ENCODE data around the gene B3GNT9. TPM values are rescaled to one million over a fixed set of nuclear protein-coding genes. Genes with fewer than 3 reads are reported as not detected.

Gene B3GNT9
- polyA plus RNA-seq, 1 of the 3 experiments (the other 2 are of a cell fraction) = 9.9 TPM

DNA sequence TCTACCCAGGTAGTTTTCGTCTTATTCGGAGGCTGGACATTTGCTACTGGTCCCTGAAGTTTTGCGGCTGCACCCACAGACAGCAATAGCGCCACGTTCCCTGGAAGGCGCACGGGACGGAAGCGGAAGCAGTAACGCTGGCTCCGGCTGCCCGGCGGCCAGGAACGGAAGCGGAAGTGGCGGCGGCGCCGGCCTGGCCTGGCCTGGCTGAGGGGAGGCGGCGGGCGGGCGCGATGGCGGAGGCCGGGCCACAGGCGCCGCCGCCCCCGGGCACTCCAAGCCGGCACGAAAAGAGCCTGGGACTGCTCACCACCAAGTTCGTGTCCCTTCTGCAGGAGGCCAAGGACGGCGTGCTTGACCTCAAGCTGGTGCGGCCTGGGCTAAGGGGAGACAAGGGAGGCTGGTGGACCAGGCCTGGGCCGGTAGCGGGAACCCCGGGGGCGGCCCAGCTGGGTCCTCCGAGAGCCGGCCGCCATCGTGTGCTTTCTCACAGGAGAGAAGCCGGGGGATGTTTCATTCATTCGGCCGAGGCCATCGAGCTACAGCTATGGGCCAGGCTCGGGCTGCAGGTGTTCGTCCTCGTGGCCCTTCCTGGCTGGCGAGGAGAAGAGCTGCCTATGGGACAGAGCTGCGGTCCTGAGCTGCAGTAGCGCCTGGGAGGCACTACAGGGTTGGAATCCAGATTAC lies 41.3 kb upstream of the B3GNT9 start, which contains the start of gene E2F4 (continued):
- TF ChIP-seq FOSL2 (IDR thresholded peaks at IDR 0.05; ENCODE audit: borderline replicate concordance, low read depth) (no peak), RFX5 (IDR thresholded peaks at IDR 0.05; ENCODE audit: low read length) (0 out of 2 replicates have a peak, but pooled peaks have one; percentile 18), TAF1 (IDR thresholded peaks at IDR 0.05; ENCODE audit: borderline replicate concordance, low read depth, low read length) (peak; percentile 65; the same call in 1 of the 2 replicates), ELF1 (IDR thresholded peaks at IDR 0.05) (peak; percentile 96), MEF2A (IDR thresholded peaks at IDR 0.05; ENCODE audit: borderline replicate concordance, low read depth) (no peak)
- TF ChIP-seq, protein P1, sequence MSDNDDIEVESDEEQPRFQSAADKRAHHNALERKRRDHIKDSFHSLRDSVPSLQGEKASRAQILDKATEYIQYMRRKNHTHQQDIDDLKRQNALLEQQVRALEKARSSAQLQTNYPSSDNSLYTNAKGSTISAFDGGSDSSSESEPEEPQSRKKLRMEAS (IDR thresholded peaks at IDR 0.05; ENCODE audit: low read depth) = peak; percentile 83
- TF ChIP-seq, protein P2, sequence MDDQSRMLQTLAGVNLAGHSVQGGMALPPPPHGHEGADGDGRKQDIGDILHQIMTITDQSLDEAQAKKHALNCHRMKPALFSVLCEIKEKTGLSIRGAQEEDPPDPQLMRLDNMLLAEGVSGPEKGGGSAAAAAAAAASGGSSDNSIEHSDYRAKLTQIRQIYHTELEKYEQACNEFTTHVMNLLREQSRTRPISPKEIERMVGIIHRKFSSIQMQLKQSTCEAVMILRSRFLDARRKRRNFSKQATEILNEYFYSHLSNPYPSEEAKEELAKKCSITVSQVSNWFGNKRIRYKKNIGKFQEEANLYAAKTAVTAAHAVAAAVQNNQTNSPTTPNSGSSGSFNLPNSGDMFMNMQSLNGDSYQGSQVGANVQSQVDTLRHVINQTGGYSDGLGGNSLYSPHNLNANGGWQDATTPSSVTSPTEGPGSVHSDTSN (IDR thresholded peaks at IDR 0.05) = peak; percentile 30; the same call in 1 of the 2 replicates
- TF ChIP-seq, protein P3, sequence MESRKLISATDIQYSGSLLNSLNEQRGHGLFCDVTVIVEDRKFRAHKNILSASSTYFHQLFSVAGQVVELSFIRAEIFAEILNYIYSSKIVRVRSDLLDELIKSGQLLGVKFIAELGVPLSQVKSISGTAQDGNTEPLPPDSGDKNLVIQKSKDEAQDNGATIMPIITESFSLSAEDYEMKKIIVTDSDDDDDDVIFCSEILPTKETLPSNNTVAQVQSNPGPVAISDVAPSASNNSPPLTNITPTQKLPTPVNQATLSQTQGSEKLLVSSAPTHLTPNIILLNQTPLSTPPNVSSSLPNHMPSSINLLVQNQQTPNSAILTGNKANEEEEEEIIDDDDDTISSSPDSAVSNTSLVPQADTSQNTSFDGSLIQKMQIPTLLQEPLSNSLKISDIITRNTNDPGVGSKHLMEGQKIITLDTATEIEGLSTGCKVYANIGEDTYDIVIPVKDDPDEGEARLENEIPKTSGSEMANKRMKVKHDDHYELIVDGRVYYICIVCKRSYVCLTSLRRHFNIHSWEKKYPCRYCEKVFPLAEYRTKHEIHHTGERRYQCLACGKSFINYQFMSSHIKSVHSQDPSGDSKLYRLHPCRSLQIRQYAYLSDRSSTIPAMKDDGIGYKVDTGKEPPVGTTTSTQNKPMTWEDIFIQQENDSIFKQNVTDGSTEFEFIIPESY (IDR thresholded peaks at IDR 0.05; ENCODE audit: borderline replicate concordance, low read depth) = no peak

DNA sequence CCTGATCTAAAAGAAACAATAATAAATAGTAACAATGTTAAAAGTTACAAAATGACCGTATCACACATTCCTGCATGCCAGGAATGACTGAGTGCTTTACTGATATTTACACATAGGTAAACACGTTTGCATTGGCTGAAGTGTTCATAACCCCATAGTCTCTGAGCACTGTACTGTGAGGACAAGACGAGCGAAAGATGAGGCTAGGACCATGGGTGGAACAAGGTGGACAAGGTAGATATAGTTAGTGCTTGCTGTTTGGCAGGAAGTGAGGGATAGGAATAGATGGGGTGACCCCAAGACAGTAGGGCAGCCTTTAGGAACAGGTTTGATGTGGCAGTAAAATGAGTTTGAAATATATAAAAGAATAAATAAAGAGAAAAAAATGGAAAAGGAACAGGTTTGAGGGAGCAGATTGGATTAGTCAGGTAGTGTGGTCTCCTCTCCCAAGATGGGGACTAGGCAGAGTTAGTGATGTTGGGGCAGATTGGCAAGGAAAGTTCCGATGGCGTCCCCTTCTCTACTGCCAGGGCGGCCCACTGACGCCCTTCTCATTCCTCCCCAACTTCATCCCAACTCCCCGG lies 40.7 kb upstream of the B3GNT9 start:
- DNase-seq = no peak
- ChIA-PET POLR2A (interaction anchor here (1.3 kb wide), 1 partner anchor 35 kb away, joined by 4 read pairs; the partner anchor contains the start of gene TMEM208), CTCF (interaction anchor here (2.5 kb wide), 1 partner anchor 36 kb away, joined by 9 read pairs; no protein-coding TSS in a partner anchor)
- H3K27me3 ChIP-seq (ENCODE audit: insufficient read depth) = no peaks in the 10 kb centered on the region
- H3F3A ChIP-seq (replicated peaks; ENCODE audit: insufficient read depth) = peaks cover 24% of the 10 kb centered on the region
- H3K9me2 ChIP-seq = no peaks in the 10 kb centered on the region
- peaks cover 15 to 25% of the 10 kb centered on the region in 2 experiments; a peak in 3 of 4 replicates for H3K4me1 ChIP-seq (ENCODE audit: control insufficient read depth in 1 of 2, insufficient read depth in 2 of 2, low read depth in 1 of 2, low read length in 1 of 2)
- H3K9ac ChIP-seq = no peak overlapping the region
- 28% methylated on average over 9 of the region's 9 CpGs for WGBS (ENCODE audit: low lambda C conversion rate)
- peak overlapping the region in 1 of 2 experiments; percentile 24; a peak in 1 of 4 replicates for H3K27ac ChIP-seq (ENCODE audit: low read depth in 2 of 2, low read length in 1 of 2)
- TF ChIP-seq TCF12 (IDR thresholded peaks at IDR 0.05) = no peak
- no peak for TF ChIP-seq TEAD4 (IDR thresholded peaks at IDR 0.05; ENCODE audit: borderline replicate concordance, insufficient read depth)
- TF ChIP-seq TAF1 (IDR thresholded peaks at IDR 0.05; ENCODE audit: borderline replicate concordance, low read depth, low read length) = no peak
- no peaks in the 10 kb centered on the region for H3K9me3 ChIP-seq
- H3K4me3 ChIP-seq (ENCODE audit: low read depth in 2 of 2, low read length in 1 of 2) = peak overlapping the region; percentile 96 to 99
- no peak overlapping the region for H2AFZ ChIP-seq (ENCODE audit: low read depth)
- H4K20me1 ChIP-seq (ENCODE audit: insufficient read depth) = peaks cover 21% of the 10 kb centered on the region
- peak overlapping the region; percentile 100 for H3K4me2 ChIP-seq
- peaks cover 49% of the 10 kb centered on the region for H3K79me2 ChIP-seq (ENCODE audit: insufficient read depth)
- H3K36me3 ChIP-seq (replicated peaks in 1 of 2; ENCODE audit: control insufficient read depth in 1 of 2, insufficient read depth in 2 of 2, low read length in 1 of 2) = peaks cover 20 to 34% of the 10 kb centered on the region in 2 experiments

Measured in SK-N-SH (cell line).